OCI-LY3 (cell line): ENCODE results near the gene APIP.

Experiments used
- EZH2phosphoT487 ChIP-seq: fragments of 200-600 bp; shearing (Covaris generic); IDR thresholded peaks from 2 replicates; pipeline ENCODE4 v1.6.1; 2018; ENCODE audit warnings: antibody characterized with exemption, mixed run types, low read depth
- TF ChIP-seq, protein P1 (sequence below): fragments of 200-600, 300-600 bp; sonication (generic); IDR thresholded peaks from 2 replicates; pipeline ENCODE4 v1.5.1; 2014; ENCODE audit warnings: antibody characterized with exemption, low read length, low read depth

DNA sequence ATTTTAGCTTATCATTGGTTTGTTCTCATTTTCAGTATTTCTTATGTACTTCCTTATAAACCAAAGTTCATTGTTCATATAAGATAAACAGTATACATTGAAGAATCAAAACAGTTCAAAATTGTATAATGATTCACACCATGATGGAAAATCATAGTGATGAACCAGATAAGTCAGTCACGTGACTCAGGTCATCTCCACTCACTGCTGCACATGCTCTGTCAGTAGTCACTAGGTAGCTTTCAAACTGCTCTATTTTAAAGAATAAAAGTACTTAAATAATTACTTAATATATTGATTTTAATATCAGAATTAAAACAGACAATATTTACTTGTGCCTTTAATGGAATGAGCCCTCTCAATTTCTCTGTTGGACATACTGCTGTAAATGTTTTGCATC is 37.8 kb upstream of the APIP start:
- TF ChIP-seq, protein P1, sequence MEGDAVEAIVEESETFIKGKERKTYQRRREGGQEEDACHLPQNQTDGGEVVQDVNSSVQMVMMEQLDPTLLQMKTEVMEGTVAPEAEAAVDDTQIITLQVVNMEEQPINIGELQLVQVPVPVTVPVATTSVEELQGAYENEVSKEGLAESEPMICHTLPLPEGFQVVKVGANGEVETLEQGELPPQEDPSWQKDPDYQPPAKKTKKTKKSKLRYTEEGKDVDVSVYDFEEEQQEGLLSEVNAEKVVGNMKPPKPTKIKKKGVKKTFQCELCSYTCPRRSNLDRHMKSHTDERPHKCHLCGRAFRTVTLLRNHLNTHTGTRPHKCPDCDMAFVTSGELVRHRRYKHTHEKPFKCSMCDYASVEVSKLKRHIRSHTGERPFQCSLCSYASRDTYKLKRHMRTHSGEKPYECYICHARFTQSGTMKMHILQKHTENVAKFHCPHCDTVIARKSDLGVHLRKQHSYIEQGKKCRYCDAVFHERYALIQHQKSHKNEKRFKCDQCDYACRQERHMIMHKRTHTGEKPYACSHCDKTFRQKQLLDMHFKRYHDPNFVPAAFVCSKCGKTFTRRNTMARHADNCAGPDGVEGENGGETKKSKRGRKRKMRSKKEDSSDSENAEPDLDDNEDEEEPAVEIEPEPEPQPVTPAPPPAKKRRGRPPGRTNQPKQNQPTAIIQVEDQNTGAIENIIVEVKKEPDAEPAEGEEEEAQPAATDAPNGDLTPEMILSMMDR: no peak
- no peak for TF ChIP-seq EZH2phosphoT487
